H9 (cell line): ENCODE measurements around the gene SLAMF7. TPM values are rescaled to one million over a fixed set of nuclear protein-coding genes. Genes with fewer than 3 reads are reported as not detected.

Experiments
- DNase-seq: peaks from one replicate; pipeline ENCODE4 v3.0.0-alpha.2; 2017
- H2AFZ ChIP-seq: one replicate; pipeline ENCODE4 v1.6.1; 2013; ENCODE audit warnings: mild to moderate bottlenecking, low read length, control low read depth, moderate library complexity
- H2AK5ac ChIP-seq: 2 replicates; pipeline ENCODE4 v1.6.1; 2013; ENCODE audit warnings: low read length, control low read depth, mixed read lengths; ENCODE audit not compliant: insufficient read length
- H2BK120ac ChIP-seq: one replicate; pipeline ENCODE4 v1.6.1; 2013; ENCODE audit warnings: low read depth, mild to moderate bottlenecking, low read length, control low read depth, inconsistent platforms; ENCODE audit not compliant: poor library complexity, severe bottlenecking
- H2BK12ac ChIP-seq: 2 replicates; pipeline ENCODE4 v1.6.1; 2013; ENCODE audit warnings: low read length, control low read depth, mixed read lengths, low read depth; ENCODE audit not compliant: insufficient read length
- H2BK15ac ChIP-seq: 2 replicates; pipeline ENCODE4 v1.6.1; 2013; ENCODE audit warnings: low read depth, low read length, control low read depth
- H2BK20ac ChIP-seq: one replicate; pipeline ENCODE4 v1.6.1; 2013; ENCODE audit warnings: low read depth, mild to moderate bottlenecking, low read length, control low read depth, inconsistent platforms; ENCODE audit not compliant: poor library complexity, severe bottlenecking
- H2BK5ac ChIP-seq: 2 replicates; pipeline ENCODE4 v1.6.1; 2013; ENCODE audit warnings: low read length, control low read depth, mixed read lengths; ENCODE audit not compliant: insufficient read length
- H3K14ac ChIP-seq: 2 replicates; pipeline ENCODE4 v1.6.1; 2013; ENCODE audit warnings: low read length, control low read depth; ENCODE audit not compliant: insufficient read depth
- H3K18ac ChIP-seq: 2 replicates; pipeline ENCODE4 v1.6.1; 2013; ENCODE audit warnings: low read depth, mild to moderate bottlenecking, mixed read lengths, low read length, control low read depth; ENCODE audit not compliant: insufficient read length
- H3K23ac ChIP-seq: 2 replicates; pipeline ENCODE4 v1.6.1; 2013; ENCODE audit warnings: low read length, control low read depth, mixed read lengths, low read depth; ENCODE audit not compliant: insufficient read length
- H3K23me2 ChIP-seq: 2 replicates; pipeline ENCODE4 v1.6.1; 2013; ENCODE audit warnings: low read depth, mild to moderate bottlenecking, mixed read lengths, low read length, control low read depth; ENCODE audit not compliant: insufficient read length, poor library complexity, severe bottlenecking
- H3K27ac ChIP-seq: 2 replicates; pipeline ENCODE4 v1.5.1; 2013; ENCODE audit warnings: low read length, control low read depth, mixed read lengths, low read depth; ENCODE audit not compliant: insufficient read length
- H3K27me3 ChIP-seq: 2 replicates; pipeline ENCODE4 v1.6.1; 2013; ENCODE audit warnings: low read length, control low read depth, inconsistent platforms; ENCODE audit not compliant: insufficient read depth
- H3K4ac ChIP-seq: 2 replicates; pipeline ENCODE4 v1.6.1; 2013; ENCODE audit warnings: low read depth, mild to moderate bottlenecking, control low read depth, inconsistent platforms, low read length, moderate library complexity
- H3K4me1 ChIP-seq: 2 replicates; pipeline ENCODE4 v1.6.1; 2013; ENCODE audit warnings: low read length, control low read depth, inconsistent platforms; ENCODE audit not compliant: insufficient read depth
- H3K4me2 ChIP-seq: 2 replicates; pipeline ENCODE4 v1.6.1; 2013; ENCODE audit warnings: low read length, control low read depth, mixed read lengths; ENCODE audit not compliant: insufficient read length, insufficient read depth
- H3K56ac ChIP-seq: 2 replicates; pipeline ENCODE4 v1.6.1; 2013; ENCODE audit warnings: low read depth, mild to moderate bottlenecking, mixed read lengths, low read length, control low read depth; ENCODE audit not compliant: insufficient read length
- H3K79me1 ChIP-seq: 2 replicates; pipeline ENCODE4 v1.6.1; 2013; ENCODE audit warnings: low read depth, mild to moderate bottlenecking, moderate library complexity, low read length, control low read depth, inconsistent platforms; ENCODE audit not compliant: insufficient read depth, poor library complexity, severe bottlenecking
- H3K79me2 ChIP-seq: 2 replicates; pipeline ENCODE4 v1.6.1; 2013; ENCODE audit warnings: low read length, control low read depth, inconsistent platforms; ENCODE audit not compliant: insufficient read depth
- H3K9ac ChIP-seq: 2 replicates; pipeline ENCODE4 v1.6.1; 2013; ENCODE audit warnings: low read length, control low read depth, mixed read lengths; ENCODE audit not compliant: insufficient read length; ENCODE audit errors: extremely low read depth
- H3K9me3 ChIP-seq: one replicate; pipeline ENCODE4 v1.6.1; 2013; ENCODE audit warnings: low read depth, low read length, inconsistent platforms; ENCODE audit not compliant: control insufficient read depth
- H3T11ph ChIP-seq: one replicate; pipeline ENCODE4 v1.6.1; 2013; ENCODE audit warnings: mild to moderate bottlenecking, low read length, control low read depth, inconsistent platforms
- H4K20me1 ChIP-seq: one replicate; pipeline ENCODE4 v1.6.1; 2013; ENCODE audit not compliant: control insufficient read depth, insufficient read length, insufficient read depth
- H4K5ac ChIP-seq: 2 replicates; pipeline ENCODE4 v1.6.1; 2013; ENCODE audit warnings: low read depth, mild to moderate bottlenecking, mixed read lengths, low read length, control low read depth; ENCODE audit not compliant: insufficient read length
- H4K8ac ChIP-seq: replicated peaks from 2 replicates; pipeline ENCODE4 v1.6.1; 2013; ENCODE audit warnings: low read length, control low read depth, mixed read lengths, low read depth; ENCODE audit not compliant: insufficient read length
- H4K91ac ChIP-seq: 2 replicates; pipeline ENCODE4 v1.6.1; 2013; ENCODE audit warnings: low read depth, mild to moderate bottlenecking, moderate library complexity, mixed read lengths, low read length, control low read depth; ENCODE audit not compliant: insufficient read length
- H3K27ac Mint-ChIP-seq, 3 experiments: 2 replicates in 2 of 3; 3 replicates in 1 of 3; pipeline ENCODE4 v1.8.0; 2020 to 2021; ENCODE audit warnings: mixed read lengths in 3 of 3, mild to moderate bottlenecking in 1 of 3, moderate library complexity in 1 of 3
- H3K27me3 Mint-ChIP-seq: 2 replicates; pipeline ENCODE4 v1.8.0; 2021; ENCODE audit warnings: low read depth, mild to moderate bottlenecking, moderate library complexity, mixed read lengths
- H3K36me3 Mint-ChIP-seq, 3 experiments: 2 replicates in 2 of 3; 3 replicates in 1 of 3; pipeline ENCODE4 v1.8.0; 2020 to 2021; ENCODE audit warnings: low read depth in 3 of 3, mixed read lengths in 3 of 3; ENCODE audit not compliant: insufficient read depth in 1 of 3
- H3K4me1 Mint-ChIP-seq, 2 experiments: 2 replicates each; pipeline ENCODE4 v1.8.0; 2020; ENCODE audit warnings: mixed read lengths in 2 of 2
- H3K4me3 Mint-ChIP-seq, 2 experiments: 2 replicates in 1 of 2; 3 replicates in 1 of 2; pipeline ENCODE4 v1.8.0; 2020 to 2021; ENCODE audit warnings: mild to moderate bottlenecking in 2 of 2, mixed read lengths in 2 of 2, moderate library complexity in 1 of 2
- H3K9me3 Mint-ChIP-seq, 2 experiments: 2 replicates in 1 of 2; 3 replicates in 1 of 2; pipeline ENCODE4 v1.8.0; 2020; ENCODE audit warnings: mild to moderate bottlenecking in 2 of 2, mixed read lengths in 2 of 2, moderate library complexity in 1 of 2
- CTCF ChIP-seq: fragments of 200-600 bp; sonication (generic); conservative IDR thresholded peaks from 3 replicates; pipeline ENCODE4 v1.8.0; 2021; ENCODE audit warnings: antibody characterized with exemption, mild to moderate bottlenecking
- total RNA-seq: library from RNA; stranded (reverse); gene quantifications from 2 replicates; pipeline ENCODE4 v1.2.1, GENCODE V29; 2021

SLAMF7 gene
- total RNA-seq, 1 experiment from 2014 or later: not detected

GRCh38 chr1:160753594-160753993 lies 14.5 kb downstream of the SLAMF7 start:
- no peak overlapping the region for H3K9ac ChIP-seq
- Mint-ChIP-seq H3K4me1 (no peaks in the 10 kb centered on the region), H3K9me3 (no peaks in the 10 kb centered on the region), H3K27ac (no peak overlapping the region), H3K4me3 (no peak overlapping the region), H3K36me3 (no peaks in the 10 kb centered on the region), H3K27me3 (peaks cover 3% of the 10 kb centered on the region; the same call in 1 of the 2 replicates)
- H3K79me1 ChIP-seq: no peaks in the 10 kb centered on the region
- H3K9me3 ChIP-seq: no peaks in the 10 kb centered on the region
- H3T11ph ChIP-seq: no peak overlapping the region
- TF ChIP-seq CTCF: no peak
- no peak overlapping the region for H3K23ac ChIP-seq
- DNase-seq: no peak
- no peak overlapping the region for H3K14ac ChIP-seq
- no peak overlapping the region for H3K27ac ChIP-seq
- no peaks in the 10 kb centered on the region for H3K23me2 ChIP-seq
- H3K4me2 ChIP-seq: no peak overlapping the region
- H2AFZ ChIP-seq: no peak overlapping the region
- H4K5ac ChIP-seq: no peak overlapping the region
- no peak overlapping the region for H2BK120ac ChIP-seq
- no peaks in the 10 kb centered on the region for H4K20me1 ChIP-seq
- H3K18ac ChIP-seq: no peak overlapping the region
- H3K27me3 ChIP-seq: no peaks in the 10 kb centered on the region
- H2BK20ac ChIP-seq: no peak overlapping the region
- no peak overlapping the region for H2BK12ac ChIP-seq
- no peak overlapping the region for H3K4ac ChIP-seq
- H4K91ac ChIP-seq: no peak overlapping the region
- no peaks in the 10 kb centered on the region for H3K79me2 ChIP-seq
- H3K56ac ChIP-seq: no peak overlapping the region
- no peak overlapping the region for H4K8ac ChIP-seq
- H2AK5ac ChIP-seq: no peak overlapping the region
- H2BK15ac ChIP-seq: no peak overlapping the region
- H3K4me1 ChIP-seq: no peaks in the 10 kb centered on the region
- H2BK5ac ChIP-seq: no peak overlapping the region
